GM06990 (cell line): ENCODE data around the gene DYNC1I2.

Experiments
- DNase-seq: peaks from one replicate; pipeline ENCODE4 v3.0.0-alpha.2; 2011; ENCODE audit not compliant: insufficient read length; ENCODE audit errors: extremely low read depth
- H3K27me3 ChIP-seq: replicated peaks from 2 replicates; pipeline ENCODE4 v1.6.0; 2011; ENCODE audit warnings: low read length; ENCODE audit not compliant: control insufficient read depth, insufficient read depth
- H3K36me3 ChIP-seq: 2 replicates; pipeline ENCODE4 v1.5.1; 2011; ENCODE audit warnings: low read length; ENCODE audit not compliant: control insufficient read depth, insufficient read depth
- H3K4me3 ChIP-seq: replicated peaks from 2 replicates; pipeline ENCODE4 v1.5.1; 2011; ENCODE audit warnings: low read depth, mild to moderate bottlenecking, control low read depth, low read length
- TF ChIP-seq, protein P1 (sequence below): IDR thresholded peaks from 2 replicates; pipeline ENCODE4 v1.5.1; 2011; ENCODE audit warnings: low read length, control low read depth, mild to moderate bottlenecking, inconsistent platforms; ENCODE audit not compliant: insufficient read depth, poor library complexity, severe bottlenecking

Gene DYNC1I2

DNA sequence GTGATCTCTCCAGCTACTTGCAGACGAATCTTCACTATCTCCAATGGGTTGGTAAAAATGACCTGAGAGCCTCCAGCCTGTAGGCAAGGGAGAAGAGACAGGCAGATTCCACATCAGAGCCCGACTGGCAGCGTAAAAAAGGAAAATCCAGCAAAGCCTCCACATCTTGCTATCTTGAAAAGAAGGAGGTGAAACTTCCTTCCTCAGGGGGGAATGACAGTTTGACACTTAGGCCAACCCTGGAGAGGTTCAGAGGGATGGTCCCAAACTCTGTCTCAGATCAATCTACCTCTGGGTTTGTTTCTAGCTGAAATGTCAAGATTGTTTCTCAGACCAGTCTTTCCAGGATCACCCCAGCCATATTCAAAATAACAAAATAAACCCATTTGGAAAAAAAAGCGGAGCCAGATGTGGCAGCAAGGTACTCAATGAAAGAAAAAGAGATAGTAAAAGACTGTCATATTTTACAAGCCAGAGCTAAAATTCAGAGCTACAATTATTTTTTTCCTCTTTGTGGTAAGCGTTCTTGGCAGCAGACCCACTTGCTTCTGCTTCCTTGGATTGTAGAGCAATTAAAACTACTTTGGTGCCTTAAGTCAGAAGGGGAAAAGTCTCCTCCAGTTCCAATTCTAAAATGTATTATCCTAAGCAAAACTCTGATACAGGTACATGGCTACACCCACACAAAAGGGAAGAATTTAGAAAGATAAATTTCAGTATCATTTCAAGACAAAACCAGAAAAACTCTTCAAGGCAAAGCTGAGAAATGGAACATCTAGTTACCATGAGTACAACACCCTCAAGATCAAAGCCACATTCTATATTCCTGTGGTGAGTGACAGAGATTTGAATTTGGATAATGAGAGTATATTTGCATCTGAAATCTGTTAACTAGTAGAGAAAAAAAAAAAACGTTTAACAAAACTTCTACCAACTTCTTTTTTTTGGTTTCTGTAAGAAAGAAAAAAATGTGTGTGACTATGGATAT, 106.7 kb downstream of the DYNC1I2 start:
- peaks cover 8% of the 10 kb centered on the region for H3K36me3 ChIP-seq
- DNase-seq = no peak
- H3K4me3 ChIP-seq = no peak overlapping the region
- no peaks in the 10 kb centered on the region for H3K27me3 ChIP-seq
- TF ChIP-seq, protein P1, sequence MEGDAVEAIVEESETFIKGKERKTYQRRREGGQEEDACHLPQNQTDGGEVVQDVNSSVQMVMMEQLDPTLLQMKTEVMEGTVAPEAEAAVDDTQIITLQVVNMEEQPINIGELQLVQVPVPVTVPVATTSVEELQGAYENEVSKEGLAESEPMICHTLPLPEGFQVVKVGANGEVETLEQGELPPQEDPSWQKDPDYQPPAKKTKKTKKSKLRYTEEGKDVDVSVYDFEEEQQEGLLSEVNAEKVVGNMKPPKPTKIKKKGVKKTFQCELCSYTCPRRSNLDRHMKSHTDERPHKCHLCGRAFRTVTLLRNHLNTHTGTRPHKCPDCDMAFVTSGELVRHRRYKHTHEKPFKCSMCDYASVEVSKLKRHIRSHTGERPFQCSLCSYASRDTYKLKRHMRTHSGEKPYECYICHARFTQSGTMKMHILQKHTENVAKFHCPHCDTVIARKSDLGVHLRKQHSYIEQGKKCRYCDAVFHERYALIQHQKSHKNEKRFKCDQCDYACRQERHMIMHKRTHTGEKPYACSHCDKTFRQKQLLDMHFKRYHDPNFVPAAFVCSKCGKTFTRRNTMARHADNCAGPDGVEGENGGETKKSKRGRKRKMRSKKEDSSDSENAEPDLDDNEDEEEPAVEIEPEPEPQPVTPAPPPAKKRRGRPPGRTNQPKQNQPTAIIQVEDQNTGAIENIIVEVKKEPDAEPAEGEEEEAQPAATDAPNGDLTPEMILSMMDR = no peak

DNA sequence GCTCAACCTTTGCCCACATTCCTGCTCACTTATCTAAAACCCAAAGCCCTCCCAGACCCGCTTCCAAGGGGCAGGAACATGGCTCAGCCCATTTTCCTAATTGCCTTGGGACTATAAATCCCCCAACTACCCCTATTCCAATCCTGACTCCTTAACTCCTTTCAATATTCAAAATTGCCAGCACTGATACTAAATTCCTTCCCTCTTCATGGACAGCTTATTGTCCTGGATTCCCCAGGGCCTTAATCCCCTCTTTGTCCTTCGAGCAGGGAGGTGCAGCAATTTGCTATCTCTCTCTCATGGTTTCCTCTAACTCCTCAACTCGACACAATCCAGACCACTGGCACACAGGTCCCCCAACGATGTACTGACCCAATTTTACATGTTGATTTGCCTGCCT, 107.6 kb downstream of the DYNC1I2 start:
- H3K4me3 ChIP-seq = no peak overlapping the region
- H3K36me3 ChIP-seq = peaks cover 7% of the 10 kb centered on the region
- DNase-seq = no peak
- no peaks in the 10 kb centered on the region for H3K27me3 ChIP-seq
- TF ChIP-seq, protein P1 = no peak
